GM12878 (cell line): ENCODE results near the gene TUBB1.

Source experiments
- CHD2 ChIP-seq: IDR thresholded peaks from 2 replicates; pipeline ENCODE4 v1.6.1; 2011; ENCODE audit warnings: low read depth, low read length, improper control_type of control experiment, borderline replicate concordance
- MAX ChIP-seq: IDR thresholded peaks from 2 replicates; pipeline ENCODE4 v1.6.1; 2012; ENCODE audit warnings: low read depth, low read length, improper control_type of control experiment
- POLR2A ChIP-seq: IDR thresholded peaks from 2 replicates; pipeline ENCODE4 v1.6.1; 2011; ENCODE audit warnings: low read depth, mild to moderate bottlenecking, low read length

- TF ChIP-seq CHD2 = no peak
- TF ChIP-seq MAX = no peak
- no peak for TF ChIP-seq POLR2A
Observed at GRCh38 chr20:58988565-58988882, 30.7 kb upstream of the TUBB1 start.
